Mesenteric fat pad (tissue), 1 donor: ENCODE data around the gene ALS2. TPM values are rescaled to one million over a fixed set of nuclear protein-coding genes. Genes with fewer than 3 reads are reported as not detected.
"Not testable (repeated sequence)": the region's sequence is repeated elsewhere in the genome, so short reads cannot be mapped to it uniquely, and the experiment has no call there.

Experiments used
- DNase-seq: peaks from one replicate; pipeline ENCODE4 v3.0.0-alpha.2; 2020; ENCODE audit warnings: low spot score
- long read RNA-seq: library from polyadenylated mRNA; unstranded; transcript quantifications from one replicate; pipeline ENCODE4 v2.0.0, GENCODE V29; 2020
- total RNA-seq: library from RNA; stranded (reverse); fragmentation: NEBNext Ultra II Directional; extraction: Animal tissue kit (Norgen Biotek cat#: 25700); gene quantifications from one replicate; pipeline ENCODE4 v1.2.1, GENCODE V29; 2021
- donor health status: DM: yes; HTN: yes; CAD: no.

Gene ALS2
- 23.6 TPM for total RNA-seq
- long read RNA-seq, partial matches to known transcripts = 3 of 15 reads
- long read RNA-seq, other reads (novel, unspliced or antisense) = 10 of 15 reads

GRCh38 chr2:201780674-201781493 lies at the start of gene ALS2:
Gene ALS2, minus strand, starts transcription at chr2:201780933. Its CDS starts 12,048 bp downstream, at chr2:201768885.
- peak; percentile 98 for DNase-seq

GRCh38 chr2:201828220-201828619 lies 47.5 kb upstream of the ALS2 start:
- DNase-seq = no peak

- no peak for DNase-seq
Observed at GRCh38 chr2:201827621-201828020, 46.9 kb upstream of the ALS2 start.

GRCh38 chr2:201824212-201824611 lies 43.5 kb upstream of the ALS2 start:
- no peak for DNase-seq

GRCh38 chr2:201821080-201821479 lies 40.3 kb upstream of the ALS2 start:
- DNase-seq = no peak

- no peak for DNase-seq
Observed at GRCh38 chr2:201820383-201821007, 39.8 kb upstream of the ALS2 start.

- DNase-seq = no peak
Observed at GRCh38 chr2:201816657-201817575, 36.2 kb upstream of the ALS2 start.

GRCh38 chr2:201813996-201814760 lies 33.4 kb upstream of the ALS2 start:
- no peak for DNase-seq

GRCh38 chr2:201810604-201811003 lies 29.9 kb upstream of the ALS2 start:
- DNase-seq = not testable (repeated sequence)

- DNase-seq = no peak
Observed at GRCh38 chr2:201809633-201810032, 28.9 kb upstream of the ALS2 start.

- no peak for DNase-seq
Observed at GRCh38 chr2:201808027-201808426, 27.3 kb upstream of the ALS2 start.

- no peak for DNase-seq
Observed at GRCh38 chr2:201807452-201807999, 26.8 kb upstream of the ALS2 start.

- DNase-seq = no peak
Observed at GRCh38 chr2:201806442-201807170, 25.9 kb upstream of the ALS2 start, which contains the start of gene CDK15. Gene CDK15, plus strand, starts transcription at chr2:201806537. Its CDS starts 128 bp downstream, at chr2:201806665.

- not testable (repeated sequence) for DNase-seq
Observed at GRCh38 chr2:201798914-201799285, 18.2 kb upstream of the ALS2 start.

GRCh38 chr2:201798252-201798913 lies 17.6 kb upstream of the ALS2 start:
- DNase-seq = no peak

- no peak for DNase-seq
Observed at GRCh38 chr2:201797175-201797840, 16.6 kb upstream of the ALS2 start.

GRCh38 chr2:201796478-201796865 lies 15.7 kb upstream of the ALS2 start:
- DNase-seq = no peak
